AG09309 (cell line): ENCODE results near the gene ZNF652.
A peak's percentile ranks its signal among the peaks of the same experiment; 100 is the strongest.

Experiments
- DNase-seq: peaks from one replicate; pipeline ENCODE4 v3.0.0-alpha.2; 2010; ENCODE audit warnings: low read depth
- H3K4me3 ChIP-seq: 2 replicates; pipeline ENCODE4 v1.5.1; 2011; ENCODE audit warnings: mild to moderate bottlenecking, low read depth, low read length, moderate library complexity; ENCODE audit not compliant: control insufficient read depth
- CTCF ChIP-seq: IDR thresholded peaks from 2 replicates; pipeline ENCODE4 v1.5.1; 2011; ENCODE audit warnings: mild to moderate bottlenecking, low read depth, low read length, inconsistent platforms; ENCODE audit not compliant: insufficient read depth, control insufficient read depth; ENCODE audit errors: missing control alignments

Gene ZNF652

GRCh38 chr17:49361902-49362722 is at the start of gene ZNF652:
TSS of gene ZNF652 (minus strand) at chr17:49362250. CDS start at chr17:49317725, 44,525 bp downstream.
- DNase-seq, result no peak
- peak within 1 kb of the TSS; percentile 100 for H3K4me3 ChIP-seq
- no peak for TF ChIP-seq CTCF

- TF ChIP-seq CTCF, result no peak
- H3K4me3 ChIP-seq, result no peak overlapping the region
These were observed 47.0 kb upstream of the ZNF652 start for GRCh38 chr17:49409066-49409465.

GRCh38 chr17:49407981-49408501 is 46.0 kb upstream of the ZNF652 start:
- DNase-seq, result no peak
- TF ChIP-seq CTCF, result peak; percentile 77
- no peak overlapping the region for H3K4me3 ChIP-seq

More at GRCh38 chr17:49409066-49409465, 47.0 kb upstream of the ZNF652 start:
- DNase-seq, result no peak

GRCh38 chr17:49407086-49407485 is 45.0 kb upstream of the ZNF652 start:
- H3K4me3 ChIP-seq, result no peak overlapping the region
- TF ChIP-seq CTCF, result no peak
- no peak for DNase-seq

- no peak for TF ChIP-seq CTCF
- no peak for DNase-seq
- H3K4me3 ChIP-seq, result no peak overlapping the region
These were observed 44.5 kb upstream of the ZNF652 start for GRCh38 chr17:49406421-49407061.

- H3K4me3 ChIP-seq, result no peak overlapping the region
- TF ChIP-seq CTCF, result no peak
- DNase-seq, result no peak
These were observed 42.9 kb upstream of the ZNF652 start for GRCh38 chr17:49404906-49405305.
